C4-2B (cell line): ENCODE measurements around the gene IQCF2.

ENCODE experiments used
- H3K27ac ChIP-seq: fragments of 450-650 bp; 2 replicates; pipeline ENCODE4 v1.5.1; 2017
- CTCF ChIP-seq: fragments of 450-650 bp; conservative IDR thresholded peaks from 2 replicates; pipeline ENCODE4 v1.5.1; 2017; ENCODE audit warnings: mild to moderate bottlenecking
- ZFX ChIP-seq: fragments of 450-650 bp; IDR thresholded peaks from 2 replicates; pipeline ENCODE4 v1.6.1; 2017

The IQCF2 gene

DNA sequence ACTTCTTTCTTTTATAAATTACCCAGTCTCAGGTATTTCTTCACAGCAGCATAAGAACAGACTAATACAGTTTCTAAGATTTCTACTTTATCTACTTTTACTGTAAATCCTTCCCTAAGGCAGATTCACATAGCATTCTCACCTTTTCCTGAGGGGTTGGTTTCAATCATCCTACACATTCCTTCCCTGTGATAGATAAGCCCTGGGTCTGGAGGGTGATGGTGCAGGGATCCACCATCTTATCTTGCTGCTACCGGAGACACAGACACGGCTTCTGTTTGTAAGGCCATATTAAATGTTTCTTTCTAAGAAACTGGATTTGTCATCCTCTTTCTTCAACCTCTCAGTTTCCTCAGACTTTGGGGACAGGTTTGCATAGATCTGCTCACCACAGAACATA is 7.9 kb downstream of the IQCF2 start:
- no peak overlapping the region for H3K27ac ChIP-seq
- TF ChIP-seq ZFX (no peak), CTCF (no peak)

DNA sequence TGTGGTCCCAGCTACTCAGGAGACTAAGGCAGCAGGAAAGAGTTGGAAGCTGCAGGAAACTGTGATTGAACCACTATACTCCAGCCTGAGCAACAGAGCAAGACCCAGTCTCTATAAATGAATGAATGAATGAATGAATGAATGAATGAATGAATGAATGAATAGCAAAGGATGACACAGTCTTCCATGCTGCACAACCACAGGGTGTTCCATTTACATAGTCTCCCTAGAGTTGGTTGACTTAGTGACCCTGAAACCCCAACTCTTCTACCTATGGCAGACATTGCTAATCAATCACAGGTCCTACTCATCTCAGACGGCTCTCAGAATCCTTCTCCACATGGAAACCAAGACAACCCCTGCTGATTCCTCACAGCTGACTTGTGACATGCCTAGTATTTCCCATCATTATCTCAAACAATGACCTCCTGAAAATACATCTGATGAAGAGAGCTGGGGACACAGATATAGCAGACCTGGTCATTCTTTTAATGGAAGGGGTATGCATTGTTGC is 11.9 kb downstream of the IQCF2 start:
- H3K27ac ChIP-seq: no peak overlapping the region
- no peak for TF ChIP-seq ZFX
- no peak for TF ChIP-seq CTCF

DNA sequence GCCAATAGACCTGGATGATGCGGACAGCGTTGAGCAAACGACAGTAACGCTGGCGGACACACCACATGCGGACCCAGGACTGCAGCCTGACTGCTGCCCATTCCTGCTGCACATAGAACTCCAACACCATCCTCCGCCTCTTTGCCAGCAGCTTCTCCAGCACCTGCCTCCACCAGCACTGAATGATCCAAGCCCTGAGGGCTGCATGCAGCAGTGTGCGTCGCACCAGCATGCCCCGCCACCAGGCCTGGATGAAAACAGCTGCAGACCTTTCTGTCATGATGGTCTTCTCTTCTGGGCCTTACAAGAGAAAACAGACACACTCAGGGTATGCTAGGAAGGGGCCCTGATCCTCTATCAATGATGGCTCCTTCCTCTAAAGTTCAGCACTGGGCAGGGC is 12.5 kb downstream of the IQCF2 start:
- no peak for TF ChIP-seq CTCF
- no peak for TF ChIP-seq ZFX
- H3K27ac ChIP-seq: no peak overlapping the region

- H3K27ac ChIP-seq: no peak overlapping the region
- no peak for TF ChIP-seq ZFX
- TF ChIP-seq CTCF: no peak
Measured at GRCh38 chr3:51874411-51874810, 13.0 kb downstream of the IQCF2 start.

DNA sequence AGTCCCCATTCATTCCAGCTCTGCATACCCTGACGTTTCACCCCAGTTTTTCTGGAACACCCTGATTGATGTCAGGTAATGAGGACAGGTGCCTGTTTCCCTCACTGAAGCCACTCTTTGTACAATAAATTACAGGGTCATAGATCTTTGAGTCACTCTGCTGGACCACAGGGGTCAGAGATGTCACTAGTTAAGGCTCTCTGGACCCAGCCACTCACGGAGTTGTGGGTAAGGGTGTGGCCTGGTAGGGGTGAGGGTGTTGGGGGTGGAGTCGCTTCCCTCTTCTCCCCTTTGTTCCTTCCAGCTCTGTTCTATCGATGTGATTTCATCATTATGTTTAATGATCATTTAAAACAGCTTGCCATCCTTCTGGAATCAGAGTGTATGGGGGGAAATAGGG is 13.5 kb downstream of the IQCF2 start:
- no peak overlapping the region for H3K27ac ChIP-seq
- TF ChIP-seq CTCF (no peak), ZFX (no peak)

DNA sequence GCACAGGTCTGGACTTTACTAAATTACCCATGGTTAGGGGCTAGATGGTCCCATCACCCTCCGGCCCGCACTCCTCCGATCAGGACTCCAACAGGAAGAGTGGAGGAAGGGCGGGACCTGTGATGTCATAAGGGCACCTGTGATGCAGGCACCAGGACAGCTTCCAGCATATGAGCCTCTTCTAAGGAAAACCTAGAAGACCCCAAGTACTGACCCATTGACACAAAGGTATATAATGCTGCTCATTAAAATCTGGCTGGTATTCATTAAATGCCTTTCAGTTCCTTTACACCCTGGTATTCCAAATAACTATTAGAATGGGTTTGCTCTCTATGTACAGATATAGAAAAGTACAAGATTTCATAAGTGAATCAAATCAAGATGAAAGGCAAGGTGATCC is 14.1 kb downstream of the IQCF2 start, which contains the start of gene IQCF5:
TSS of gene IQCF5 (minus strand) at position 101 of the 400 bp plus-strand sequence. CDS start at position 31, 70 bp downstream.
- TF ChIP-seq CTCF: no peak
- TF ChIP-seq ZFX: no peak
- no peak within 1 kb of the TSS for H3K27ac ChIP-seq

DNA sequence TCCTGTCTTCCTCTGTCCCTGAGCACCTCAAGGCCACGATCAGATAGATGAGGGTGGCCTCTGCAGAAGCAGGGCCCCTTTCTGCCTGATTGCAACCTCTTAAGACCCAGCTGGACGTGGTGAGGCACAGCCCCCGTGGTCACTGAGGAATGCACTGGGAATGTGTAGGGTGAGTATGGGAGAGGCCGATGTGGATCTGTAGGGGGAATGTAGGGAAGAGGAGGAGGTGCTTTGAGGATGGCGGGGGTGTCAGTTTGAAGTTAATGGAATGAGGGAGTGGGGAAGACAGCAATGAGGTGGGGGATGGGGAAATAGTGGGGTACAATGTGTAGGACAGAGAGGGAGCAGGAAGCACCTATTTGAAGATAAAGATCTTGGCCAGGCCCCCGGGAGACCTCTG is 14.8 kb downstream of the IQCF2 start:
- no peak for TF ChIP-seq CTCF
- no peak for TF ChIP-seq ZFX
- no peak overlapping the region for H3K27ac ChIP-seq
